Activated T-cell treated with anti-CD3 and anti-CD28 coated beads, Interleukin-2, amount 50 U/mL, for 72 hours (primary cell): Measurements from ENCODE around the gene TMOD4. TPM values are rescaled to one million over a fixed set of nuclear protein-coding genes. Genes with fewer than 3 reads are reported as not detected.
"Not testable (repeated sequence)": the region's sequence is repeated elsewhere in the genome, so short reads cannot be mapped to it uniquely, and the experiment has no call there.

ENCODE experiments used
- ATAC-seq, 2 donors: fragments of 150-1000 bp; cut with Tn5 transposase; replicated peaks in 1 of 2; 2 replicates each; pipeline ENCODE4 v1.10.0; 2021; ENCODE audit warnings: moderate library complexity in 2 of 2, mild to moderate bottlenecking in 1 of 2
- DNase-seq, 2 donors: peaks; one replicate each; pipeline ENCODE4 v3.0.0; 2021 to 2022; ENCODE audit warnings: mixed read lengths in 1 of 2
- H3K27ac Mint-ChIP-seq: one replicate; pipeline ENCODE4 v1.8.0; 2022; ENCODE audit warnings: mild to moderate bottlenecking, moderate library complexity, mixed read lengths
- H3K27me3 Mint-ChIP-seq: one replicate; pipeline ENCODE4 v1.8.0; 2022; ENCODE audit warnings: low read depth, mixed read lengths
- H3K36me3 Mint-ChIP-seq, 2 donors: one replicate each; pipeline ENCODE4 v1.8.0; 2022; ENCODE audit warnings: mixed read lengths in 2 of 2, mild to moderate bottlenecking in 1 of 2; ENCODE audit not compliant: insufficient read depth in 2 of 2
- H3K4me1 Mint-ChIP-seq: one replicate; pipeline ENCODE4 v1.8.0; 2022; ENCODE audit warnings: low read depth, mixed read lengths
- H3K4me3 Mint-ChIP-seq, 2 donors: one replicate each; pipeline ENCODE4 v1.8.0; 2022; ENCODE audit warnings: mild to moderate bottlenecking in 2 of 2, mixed read lengths in 2 of 2, moderate library complexity in 2 of 2
- H3K9me3 Mint-ChIP-seq, 2 donors: one replicate each; pipeline ENCODE4 v1.8.0; 2022; ENCODE audit warnings: mixed read lengths in 2 of 2
- total RNA-seq, 2 donors: library from RNA; stranded (reverse); gene quantifications; one replicate each; pipeline ENCODE4 v1.2.3, GENCODE V29; 2022

The TMOD4 gene
- 1 to 10 TPM; 1.8 to 3.2 TPM for total RNA-seq

- no peak for DNase-seq
- Mint-ChIP-seq H3K4me3 (no peak within 1 kb of the TSS), H3K9me3 (no peaks in the 10 kb centered on the region), H3K27me3 (no peaks in the 10 kb centered on the region), H3K4me1 (no peaks in the 10 kb centered on the region), H3K36me3 (peaks cover 11 to 21% of the 10 kb centered on the region in 2 donors), H3K27ac (peak within 1 kb of the TSS; percentile 62)
- ATAC-seq = peak; percentile 41 to 52
Observed at GRCh38 chr1:151175863-151176262, at the start of gene TMOD4. TSS of gene TMOD4 (minus strand) at chr1:151175981. CDS start at chr1:151174875, 1,106 bp downstream.

GRCh38 chr1:151222130-151222529 lies 46.3 kb upstream of the TMOD4 start:
- H3K27ac Mint-ChIP-seq = peak overlapping the region; percentile 39
- H3K4me1 Mint-ChIP-seq = peaks cover 12% of the 10 kb centered on the region
- DNase-seq (no peak), ATAC-seq (no peak)
- H3K27me3 Mint-ChIP-seq = no peaks in the 10 kb centered on the region
- peaks cover 3 to 12% of the 10 kb centered on the region in 2 donors for H3K36me3 Mint-ChIP-seq
- H3K9me3 Mint-ChIP-seq = no peaks in the 10 kb centered on the region
- no peak overlapping the region for H3K4me3 Mint-ChIP-seq

- H3K4me3 Mint-ChIP-seq = no peak overlapping the region
- no peaks in the 10 kb centered on the region for H3K27me3 Mint-ChIP-seq
- ATAC-seq = no peak
- H3K27ac Mint-ChIP-seq = no peak overlapping the region
- no peak for DNase-seq
- H3K36me3 Mint-ChIP-seq = peaks cover 3 to 9% of the 10 kb centered on the region in 2 donors
- no peaks in the 10 kb centered on the region for H3K9me3 Mint-ChIP-seq
- H3K4me1 Mint-ChIP-seq = peaks cover 13% of the 10 kb centered on the region
Observed at GRCh38 chr1:151221616-151222015, 45.8 kb upstream of the TMOD4 start.

- ATAC-seq (no peak), DNase-seq (no peak)
- no peaks in the 10 kb centered on the region for H3K9me3 Mint-ChIP-seq
- H3K4me3 Mint-ChIP-seq = no peak overlapping the region
- H3K4me1 Mint-ChIP-seq = peaks cover 60% of the 10 kb centered on the region
- no peak overlapping the region for H3K27ac Mint-ChIP-seq
- no peaks in the 10 kb centered on the region for H3K27me3 Mint-ChIP-seq
- H3K36me3 Mint-ChIP-seq = peaks cover 4 to 27% of the 10 kb centered on the region in 2 donors
Observed at GRCh38 chr1:151213560-151213959, 37.8 kb upstream of the TMOD4 start.

- peak in 1 of 2 donors; percentile 19 for DNase-seq
- Mint-ChIP-seq H3K4me3 (peak overlapping the region; percentile 68 to 76), H3K27me3 (no peaks in the 10 kb centered on the region), H3K4me1 (peaks cover 54% of the 10 kb centered on the region), H3K36me3 (peaks cover 4 to 30% of the 10 kb centered on the region in 2 donors), H3K9me3 (no peaks in the 10 kb centered on the region), H3K27ac (peak overlapping the region; percentile 83)
- peak; percentile 43 to 58 for ATAC-seq
Observed at GRCh38 chr1:151211972-151212705, 36.4 kb upstream of the TMOD4 start.

GRCh38 chr1:151210830-151211229 lies 35.0 kb upstream of the TMOD4 start:
- peaks cover 51% of the 10 kb centered on the region for H3K4me1 Mint-ChIP-seq
- ATAC-seq = peak; percentile 32 to 49
- peak overlapping the region; percentile 93 for H3K27ac Mint-ChIP-seq
- peak overlapping the region; percentile 46 to 51 for H3K4me3 Mint-ChIP-seq
- no peaks in the 10 kb centered on the region for H3K27me3 Mint-ChIP-seq
- H3K36me3 Mint-ChIP-seq = peaks cover 4 to 36% of the 10 kb centered on the region in 2 donors
- no peak for DNase-seq
- H3K9me3 Mint-ChIP-seq = no peaks in the 10 kb centered on the region

GRCh38 chr1:151205381-151205965 lies 29.7 kb upstream of the TMOD4 start:
- H3K4me1 Mint-ChIP-seq = peaks cover 52% of the 10 kb centered on the region
- H3K27ac Mint-ChIP-seq, H3K27me3 Mint-ChIP-seq, H3K9me3 Mint-ChIP-seq, DNase-seq, ATAC-seq, H3K4me3 Mint-ChIP-seq: not testable (repeated sequence)
- H3K36me3 Mint-ChIP-seq = peaks cover 2 to 28% of the 10 kb centered on the region in 2 donors

GRCh38 chr1:151199873-151200581 lies 24.2 kb upstream of the TMOD4 start:
- Mint-ChIP-seq H3K4me3 (peak overlapping the region; percentile 99), H3K36me3 (peaks cover 15 to 32% of the 10 kb centered on the region in 2 donors), H3K4me1 (peaks cover 65% of the 10 kb centered on the region), H3K27ac (peak overlapping the region; percentile 99), H3K9me3 (no peaks in the 10 kb centered on the region), H3K27me3 (no peaks in the 10 kb centered on the region)
- ATAC-seq (peak in 1 of 2 donors; percentile 30), DNase-seq (peak in 1 of 2 donors; percentile 23)

- Mint-ChIP-seq H3K36me3 (peaks cover 15 to 31% of the 10 kb centered on the region in 2 donors), H3K9me3 (no peaks in the 10 kb centered on the region), H3K27ac (peak within 1 kb of the TSS; percentile 99), H3K27me3 (no peaks in the 10 kb centered on the region), H3K4me1 (peaks cover 55% of the 10 kb centered on the region), H3K4me3 (peak within 1 kb of the TSS; percentile 99)
- peak; percentile 94 for ATAC-seq
- DNase-seq = peak; percentile 99
Observed at GRCh38 chr1:151198254-151199127, 22.7 kb upstream of the TMOD4 start, which contains the start of gene PIP5K1A. TSS of gene PIP5K1A (plus strand) at chr1:151198552. CDS start at chr1:151198997, 445 bp downstream.

- peak overlapping the region; percentile 99 for H3K27ac Mint-ChIP-seq
- ATAC-seq = no peak
- peak overlapping the region; percentile 99 for H3K4me3 Mint-ChIP-seq
Observed at GRCh38 chr1:151197863-151198253, 22.1 kb upstream of the TMOD4 start.

DNA sequence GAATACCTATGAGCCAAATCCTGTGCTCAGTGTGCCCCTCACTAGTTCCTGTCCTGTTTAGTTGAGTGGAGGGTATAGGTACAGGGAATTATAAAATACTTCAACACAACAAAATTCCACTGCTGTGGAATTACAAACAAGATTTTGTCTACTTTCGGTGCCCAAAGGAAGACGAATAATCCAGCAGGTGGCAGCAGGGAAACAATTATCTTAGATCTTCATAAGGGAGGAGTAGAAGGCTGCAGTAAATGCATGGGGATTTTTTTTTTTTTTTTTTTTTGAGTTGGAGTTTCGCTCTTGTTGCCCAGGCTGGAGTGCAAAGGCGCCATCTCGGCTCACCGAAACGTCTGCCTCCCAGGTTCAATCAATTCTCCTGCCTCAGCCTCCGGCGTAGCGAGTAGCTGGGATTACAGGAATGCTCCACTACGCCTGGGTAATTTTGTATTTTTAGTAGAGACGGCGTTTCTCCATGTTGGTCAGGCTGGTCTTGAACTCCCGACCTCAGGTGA lies 20.6 kb upstream of the TMOD4 start:
- peaks cover 42% of the 10 kb centered on the region for H3K4me1 Mint-ChIP-seq
- H3K4me3 Mint-ChIP-seq = peak overlapping the region; percentile 83 to 99
- H3K27ac Mint-ChIP-seq = peak overlapping the region; percentile 85
- H3K36me3 Mint-ChIP-seq = peaks cover 15 to 21% of the 10 kb centered on the region in 2 donors
- no peaks in the 10 kb centered on the region for H3K27me3 Mint-ChIP-seq
- peak; percentile 51 to 63 for DNase-seq
- peak; percentile 25 to 30 for ATAC-seq
- H3K9me3 Mint-ChIP-seq = no peaks in the 10 kb centered on the region

More at GRCh38 chr1:151197863-151198253, 22.1 kb upstream of the TMOD4 start:
- H3K4me1 Mint-ChIP-seq = peaks cover 55% of the 10 kb centered on the region
- H3K9me3 Mint-ChIP-seq = no peaks in the 10 kb centered on the region
- no peak for DNase-seq
- H3K36me3 Mint-ChIP-seq = peaks cover 15 to 31% of the 10 kb centered on the region in 2 donors
- H3K27me3 Mint-ChIP-seq = no peaks in the 10 kb centered on the region
